ENCODE measurements around the gene COL6A3. TPM values are rescaled to one million over a fixed set of nuclear protein-coding genes. Genes with fewer than 3 reads are reported as not detected.
A peak's percentile ranks its signal among the peaks of the same experiment; 100 is the strongest.

The COL6A3 gene
- total RNA-seq, 1 experiment from 2014 or later, result not detected

- no peak for DNase-seq (ENCODE audit: low spot score)
These were observed 26.9 kb upstream of the COL6A3 start for GRCh38 chr2:237440819-237441281.

- DNase-seq (ENCODE audit: low spot score), result peak; percentile 75
These were observed 24.3 kb upstream of the COL6A3 start for GRCh38 chr2:237438080-237438940.

GRCh38 chr2:237437566-237437965 lies 23.6 kb upstream of the COL6A3 start:
- no peak for DNase-seq (ENCODE audit: low spot score)

GRCh38 chr2:237435844-237436587 lies 22.1 kb upstream of the COL6A3 start:
- DNase-seq (ENCODE audit: low spot score), result no peak

- no peak for DNase-seq (ENCODE audit: low spot score)
These were observed 20.9 kb upstream of the COL6A3 start for GRCh38 chr2:237434866-237435311.

- DNase-seq (ENCODE audit: low spot score), result no peak
These were observed 20.1 kb upstream of the COL6A3 start for GRCh38 chr2:237433920-237434676.

GRCh38 chr2:237432484-237433092 lies 18.6 kb upstream of the COL6A3 start:
- DNase-seq (ENCODE audit: low spot score), result peak; percentile 23

GRCh38 chr2:237431837-237432236 lies 17.9 kb upstream of the COL6A3 start:
- DNase-seq (ENCODE audit: low spot score), result no peak

- DNase-seq (ENCODE audit: low spot score), result no peak
These were observed 17.4 kb upstream of the COL6A3 start for GRCh38 chr2:237431372-237431771.

GRCh38 chr2:237430861-237431260 lies 16.9 kb upstream of the COL6A3 start:
- DNase-seq (ENCODE audit: low spot score), result no peak

GRCh38 chr2:237429753-237430152 lies 15.8 kb upstream of the COL6A3 start:
- no peak for DNase-seq (ENCODE audit: low spot score)

GRCh38 chr2:237427769-237428506 lies 14.0 kb upstream of the COL6A3 start:
- DNase-seq (ENCODE audit: low spot score), result no peak

GRCh38 chr2:237426517-237426916 lies 12.6 kb upstream of the COL6A3 start:
- DNase-seq (ENCODE audit: low spot score), result no peak

GRCh38 chr2:237425320-237425719 lies 11.4 kb upstream of the COL6A3 start:
- DNase-seq (ENCODE audit: low spot score), result no peak

GRCh38 chr2:237424544-237424943 lies 10.6 kb upstream of the COL6A3 start:
- DNase-seq (ENCODE audit: low spot score), result no peak

GRCh38 chr2:237423891-237424290 lies 9.9 kb upstream of the COL6A3 start:
- DNase-seq (ENCODE audit: low spot score), result no peak

- no peak for DNase-seq (ENCODE audit: low spot score)
These were observed 8.3 kb upstream of the COL6A3 start for GRCh38 chr2:237422309-237422708.

- DNase-seq (ENCODE audit: low spot score), result peak; percentile 74
These were observed 7.7 kb upstream of the COL6A3 start for GRCh38 chr2:237421542-237422116.

GRCh38 chr2:237418300-237418699 lies 4.3 kb upstream of the COL6A3 start:
- DNase-seq (ENCODE audit: low spot score), result no peak
